ENCODE results near the gene LILRB3.
"Not testable (repeated sequence)": the region's sequence is repeated elsewhere in the genome, so short reads cannot be mapped to it uniquely, and the experiment has no call there.

LILRB3 gene

GRCh38 chr19:54209811-54210494 lies 12.9 kb downstream of the LILRB3 start:
- DNase-seq (ENCODE audit: low read depth): peak; percentile 94

- DNase-seq (ENCODE audit: low read depth): no peak
Measured at GRCh38 chr19:54209058-54209810, 13.6 kb downstream of the LILRB3 start.

- DNase-seq (ENCODE audit: low read depth): no peak
Measured at GRCh38 chr19:54208784-54209057, 14.1 kb downstream of the LILRB3 start.

- DNase-seq (ENCODE audit: low read depth): no peak
Measured at GRCh38 chr19:54207983-54208783, 14.6 kb downstream of the LILRB3 start.

- no peak for DNase-seq (ENCODE audit: low read depth)
Measured at GRCh38 chr19:54207676-54207982, 15.2 kb downstream of the LILRB3 start.

- not testable (repeated sequence) for DNase-seq (ENCODE audit: low read depth)
Measured at GRCh38 chr19:54207193-54207592, 15.6 kb downstream of the LILRB3 start.

- DNase-seq (ENCODE audit: low read depth): no peak
Measured at GRCh38 chr19:54206831-54207177, 16.0 kb downstream of the LILRB3 start.

- DNase-seq (ENCODE audit: low read depth): no peak
Measured at GRCh38 chr19:54206030-54206830, 16.6 kb downstream of the LILRB3 start.

GRCh38 chr19:54204767-54205468 lies 17.9 kb downstream of the LILRB3 start:
- DNase-seq (ENCODE audit: low read depth): no peak

GRCh38 chr19:54203151-54203611 lies 19.6 kb downstream of the LILRB3 start:
- DNase-seq (ENCODE audit: low read depth): no peak

- no peak for DNase-seq (ENCODE audit: low read depth)
Measured at GRCh38 chr19:54201980-54202379, 20.8 kb downstream of the LILRB3 start.

- DNase-seq (ENCODE audit: low read depth): no peak
Measured at GRCh38 chr19:54201172-54201701, 21.6 kb downstream of the LILRB3 start.

GRCh38 chr19:54199401-54199800 lies 23.4 kb downstream of the LILRB3 start:
- no peak for DNase-seq (ENCODE audit: low read depth)

GRCh38 chr19:54197121-54197520 lies 25.7 kb downstream of the LILRB3 start:
- no peak for DNase-seq (ENCODE audit: low read depth)

GRCh38 chr19:54196536-54196935 lies 26.3 kb downstream of the LILRB3 start:
- DNase-seq (ENCODE audit: low read depth): no peak

GRCh38 chr19:54194463-54194862 lies 28.3 kb downstream of the LILRB3 start:
- not testable (repeated sequence) for DNase-seq (ENCODE audit: low read depth)

- no peak for DNase-seq (ENCODE audit: low read depth)
Measured at GRCh38 chr19:54193011-54193410, 29.8 kb downstream of the LILRB3 start.

GRCh38 chr19:54191811-54192453 lies 30.9 kb downstream of the LILRB3 start:
- DNase-seq (ENCODE audit: low read depth): no peak

GRCh38 chr19:54191011-54191810 lies 31.6 kb downstream of the LILRB3 start, which contains the start of gene TSEN34:
TSS of gene TSEN34 (plus strand) at chr19:54191308. CDS start at chr19:54191365, 57 bp downstream.
- DNase-seq (ENCODE audit: low read depth): peak; percentile 72

- peak; percentile 100 for DNase-seq (ENCODE audit: low read depth)
Measured at GRCh38 chr19:54190503-54191010, 32.2 kb downstream of the LILRB3 start.

All from GM04504 (cell line).